Measurements from ENCODE around the gene KRT3. TPM values are rescaled to one million over a fixed set of nuclear protein-coding genes. Genes with fewer than 3 reads are reported as not detected.

The KRT3 gene
- total and polyA plus RNA-seq, 10 of the 15 experiments (the other 5 are each of a cell fraction or from before 2014, with no cell fraction given) = not detected

DNA sequence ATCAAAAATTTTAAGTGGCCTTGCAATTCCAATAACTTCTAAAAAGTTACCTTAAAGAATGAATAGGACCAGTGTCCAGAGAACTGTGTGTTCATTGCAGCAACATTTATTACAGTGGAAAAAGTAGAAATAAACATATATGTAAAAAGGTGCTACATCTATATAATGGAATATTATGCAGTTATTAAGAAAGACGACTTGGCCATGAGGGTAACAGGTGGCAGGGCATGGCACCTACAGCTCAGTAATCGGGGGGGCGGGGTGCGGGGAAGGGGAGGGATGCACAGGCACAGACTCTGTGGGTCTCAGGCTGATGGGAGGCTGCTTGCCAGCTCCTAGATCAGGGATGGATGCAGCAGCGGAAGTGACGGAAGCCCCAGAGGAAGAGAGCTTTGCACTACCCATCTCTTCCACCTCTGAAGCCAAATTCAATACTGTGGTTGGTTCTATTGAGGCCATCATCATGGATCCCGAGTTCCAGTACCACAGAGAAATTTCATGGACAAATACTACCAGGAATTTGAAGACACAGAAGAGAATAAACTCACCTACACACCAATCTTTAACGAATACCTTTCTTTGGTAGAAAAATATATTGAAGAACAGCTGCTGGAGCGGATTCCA is 32.8 kb downstream of the KRT3 start:
- ATAC-seq (no peak), DNase-seq (ENCODE audit: low read depth, low spot score) (no peak), FAIRE-seq (no peak)
- Histone ChIP-seq H3K9me3 (replicated peaks; ENCODE audit: control insufficient read depth, insufficient read depth, low read length) (no peaks in the 10 kb centered on the region; the same call in 2 of the 3 replicates), H2AFZ (ENCODE audit: control insufficient read depth, low read depth, low read length) (no peak overlapping the region), H3K4me1 (ENCODE audit: control insufficient read depth, insufficient read depth, low read length) (no peaks in the 10 kb centered on the region), H3K27me3 (replicated peaks in 1 of 2; ENCODE audit: control insufficient read depth in 2 of 2, insufficient read depth in 2 of 2, low read length in 1 of 2) (0 out of 4 replicates have a peak, but pooled peaks cover 0 to 3% of the 10 kb centered on the region in 2 experiments), H3K79me2 (ENCODE audit: control insufficient read depth, insufficient read depth, low read length) (no peaks in the 10 kb centered on the region), H3K4me2 (ENCODE audit: control insufficient read depth, insufficient read depth) (no peak overlapping the region), H3K9ac (ENCODE audit: control insufficient read depth, insufficient read depth, low read length) (no peak overlapping the region), H3K4me3 (no peak overlapping the region), H4K20me1 (ENCODE audit: control insufficient read depth, insufficient read depth) (no peaks in the 10 kb centered on the region), H3K36me3 (ENCODE audit: control insufficient read depth in 2 of 2, insufficient read depth in 2 of 2, low read length in 1 of 2) (no peaks in the 10 kb centered on the region), H3K27ac (ENCODE audit: control insufficient read depth, insufficient read depth) (no peak overlapping the region)
- SMC1A ChIA-PET (ENCODE audit: uncharacterized antibody, unreplicated experiment) = no interaction called here
- BruUV-seq (replicated peaks) = no TSS peak
- WGBS (ENCODE audit: insufficient coverage, insufficient replicate concordance, low lambda C conversion rate, missing lambda C conversion rate) = 4% methylated on average over 6 of the region's 9 CpGs
- TF ChIP-seq NFXL1 (IDR thresholded peaks at IDR 0.05; ENCODE audit: borderline replicate concordance) (no peak), SUPT20H (IDR thresholded peaks at IDR 0.05; ENCODE audit: borderline replicate concordance, control insufficient read depth, low read depth, low read length) (no peak), NR2C2 (IDR thresholded peaks at IDR 0.05; ENCODE audit: borderline replicate concordance, control insufficient read depth, insufficient read length, low read depth) (no peak), GABPA (IDR thresholded peaks at IDR 0.05; ENCODE audit: low read depth) (no peak), TARDBP (IDR thresholded peaks at IDR 0.05; ENCODE audit: borderline replicate concordance) (no peak), SUZ12 (IDR thresholded peaks at IDR 0.05; ENCODE audit: unreplicated experiment) (no peak), MYC (IDR thresholded peaks at IDR 0.05; ENCODE audit: insufficient read depth, insufficient read length, insufficient replicate concordance, low read length, severe bottlenecking) (no peak), YBX1 (IDR thresholded peaks at IDR 0.05) (no peak), MTA3 (IDR thresholded peaks at IDR 0.05; ENCODE audit: borderline replicate concordance, low read length) (no peak), ZZZ3 (IDR thresholded peaks at IDR 0.05; ENCODE audit: control insufficient read depth, insufficient read length, low read depth) (no peak)
- TF ChIP-seq, protein P1, sequence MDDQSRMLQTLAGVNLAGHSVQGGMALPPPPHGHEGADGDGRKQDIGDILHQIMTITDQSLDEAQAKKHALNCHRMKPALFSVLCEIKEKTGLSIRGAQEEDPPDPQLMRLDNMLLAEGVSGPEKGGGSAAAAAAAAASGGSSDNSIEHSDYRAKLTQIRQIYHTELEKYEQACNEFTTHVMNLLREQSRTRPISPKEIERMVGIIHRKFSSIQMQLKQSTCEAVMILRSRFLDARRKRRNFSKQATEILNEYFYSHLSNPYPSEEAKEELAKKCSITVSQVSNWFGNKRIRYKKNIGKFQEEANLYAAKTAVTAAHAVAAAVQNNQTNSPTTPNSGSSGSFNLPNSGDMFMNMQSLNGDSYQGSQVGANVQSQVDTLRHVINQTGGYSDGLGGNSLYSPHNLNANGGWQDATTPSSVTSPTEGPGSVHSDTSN (IDR thresholded peaks at IDR 0.05; ENCODE audit: insufficient replicate concordance, low read depth, low read length) = no peak
- TF ChIP-seq, protein P2, sequence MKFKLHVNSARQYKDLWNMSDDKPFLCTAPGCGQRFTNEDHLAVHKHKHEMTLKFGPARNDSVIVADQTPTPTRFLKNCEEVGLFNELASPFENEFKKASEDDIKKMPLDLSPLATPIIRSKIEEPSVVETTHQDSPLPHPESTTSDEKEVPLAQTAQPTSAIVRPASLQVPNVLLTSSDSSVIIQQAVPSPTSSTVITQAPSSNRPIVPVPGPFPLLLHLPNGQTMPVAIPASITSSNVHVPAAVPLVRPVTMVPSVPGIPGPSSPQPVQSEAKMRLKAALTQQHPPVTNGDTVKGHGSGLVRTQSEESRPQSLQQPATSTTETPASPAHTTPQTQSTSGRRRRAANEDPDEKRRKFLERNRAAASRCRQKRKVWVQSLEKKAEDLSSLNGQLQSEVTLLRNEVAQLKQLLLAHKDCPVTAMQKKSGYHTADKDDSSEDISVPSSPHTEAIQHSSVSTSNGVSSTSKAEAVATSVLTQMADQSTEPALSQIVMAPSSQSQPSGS (IDR thresholded peaks at IDR 0.05; ENCODE audit: low read length) = no peak
- TF ChIP-seq, protein P3, sequence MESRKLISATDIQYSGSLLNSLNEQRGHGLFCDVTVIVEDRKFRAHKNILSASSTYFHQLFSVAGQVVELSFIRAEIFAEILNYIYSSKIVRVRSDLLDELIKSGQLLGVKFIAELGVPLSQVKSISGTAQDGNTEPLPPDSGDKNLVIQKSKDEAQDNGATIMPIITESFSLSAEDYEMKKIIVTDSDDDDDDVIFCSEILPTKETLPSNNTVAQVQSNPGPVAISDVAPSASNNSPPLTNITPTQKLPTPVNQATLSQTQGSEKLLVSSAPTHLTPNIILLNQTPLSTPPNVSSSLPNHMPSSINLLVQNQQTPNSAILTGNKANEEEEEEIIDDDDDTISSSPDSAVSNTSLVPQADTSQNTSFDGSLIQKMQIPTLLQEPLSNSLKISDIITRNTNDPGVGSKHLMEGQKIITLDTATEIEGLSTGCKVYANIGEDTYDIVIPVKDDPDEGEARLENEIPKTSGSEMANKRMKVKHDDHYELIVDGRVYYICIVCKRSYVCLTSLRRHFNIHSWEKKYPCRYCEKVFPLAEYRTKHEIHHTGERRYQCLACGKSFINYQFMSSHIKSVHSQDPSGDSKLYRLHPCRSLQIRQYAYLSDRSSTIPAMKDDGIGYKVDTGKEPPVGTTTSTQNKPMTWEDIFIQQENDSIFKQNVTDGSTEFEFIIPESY (IDR thresholded peaks at IDR 0.05) = no peak
- TF ChIP-seq, protein P4, sequence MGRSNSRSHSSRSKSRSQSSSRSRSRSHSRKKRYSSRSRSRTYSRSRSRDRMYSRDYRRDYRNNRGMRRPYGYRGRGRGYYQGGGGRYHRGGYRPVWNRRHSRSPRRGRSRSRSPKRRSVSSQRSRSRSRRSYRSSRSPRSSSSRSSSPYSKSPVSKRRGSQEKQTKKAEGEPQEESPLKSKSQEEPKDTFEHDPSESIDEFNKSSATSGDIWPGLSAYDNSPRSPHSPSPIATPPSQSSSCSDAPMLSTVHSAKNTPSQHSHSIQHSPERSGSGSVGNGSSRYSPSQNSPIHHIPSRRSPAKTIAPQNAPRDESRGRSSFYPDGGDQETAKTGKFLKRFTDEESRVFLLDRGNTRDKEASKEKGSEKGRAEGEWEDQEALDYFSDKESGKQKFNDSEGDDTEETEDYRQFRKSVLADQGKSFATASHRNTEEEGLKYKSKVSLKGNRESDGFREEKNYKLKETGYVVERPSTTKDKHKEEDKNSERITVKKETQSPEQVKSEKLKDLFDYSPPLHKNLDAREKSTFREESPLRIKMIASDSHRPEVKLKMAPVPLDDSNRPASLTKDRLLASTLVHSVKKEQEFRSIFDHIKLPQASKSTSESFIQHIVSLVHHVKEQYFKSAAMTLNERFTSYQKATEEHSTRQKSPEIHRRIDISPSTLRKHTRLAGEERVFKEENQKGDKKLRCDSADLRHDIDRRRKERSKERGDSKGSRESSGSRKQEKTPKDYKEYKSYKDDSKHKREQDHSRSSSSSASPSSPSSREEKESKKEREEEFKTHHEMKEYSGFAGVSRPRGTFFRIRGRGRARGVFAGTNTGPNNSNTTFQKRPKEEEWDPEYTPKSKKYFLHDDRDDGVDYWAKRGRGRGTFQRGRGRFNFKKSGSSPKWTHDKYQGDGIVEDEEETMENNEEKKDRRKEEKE (IDR thresholded peaks at IDR 0.05) = no peak
- POLR2A ChIA-PET = no interaction called here
- in situ Hi-C loops (cut with MboI) (no loop called here), intact Hi-C loops (cut with micrococcal nuclease; ENCODE audit: unreplicated experiment) (no loop called here)
- CTCF ChIA-PET = interaction anchor here (0.6 to 0.9 kb wide), 2 partner anchors 13 to 103 kb away, joined by 3 read pairs; no protein-coding TSS in a partner anchor
- RAD21 ChIA-PET (ENCODE audit: unreplicated experiment) = no interaction called here

Data from GM12878 (cell line).